GM19397 (cell line): ENCODE results near the gene SPTSSA.
"Not testable (repeated sequence)": the region's sequence is repeated elsewhere in the genome, so short reads cannot be mapped to it uniquely, and the experiment has no call there.

Experiments
- ATAC-seq: cut with Tn5 transposase; IDR thresholded peaks from one replicate; pipeline ENCODE4 v1.9.1; 2021; ENCODE audit warnings: mild to moderate bottlenecking, moderate library complexity; ENCODE audit not compliant: unreplicated experiment

Gene SPTSSA

GRCh38 chr14:34428102-34428466 is 34.0 kb downstream of the SPTSSA start:
- ATAC-seq: not testable (repeated sequence)

- no peak for ATAC-seq
Observed at GRCh38 chr14:34426313-34427295, 35.4 kb downstream of the SPTSSA start.

GRCh38 chr14:34425095-34425851 is 36.8 kb downstream of the SPTSSA start:
- no peak for ATAC-seq

- no peak for ATAC-seq
Observed at GRCh38 chr14:34424488-34424887, 37.6 kb downstream of the SPTSSA start.

- ATAC-seq: no peak
Observed at GRCh38 chr14:34423445-34423844, 38.6 kb downstream of the SPTSSA start.

- ATAC-seq: no peak
Observed at GRCh38 chr14:34420547-34421150, 41.4 kb downstream of the SPTSSA start.

- ATAC-seq: no peak
Observed at GRCh38 chr14:34409721-34410120, 52.3 kb downstream of the SPTSSA start.

- no peak for ATAC-seq
Observed at GRCh38 chr14:34407951-34408350, 54.1 kb downstream of the SPTSSA start.

GRCh38 chr14:34404416-34404815 is 57.6 kb downstream of the SPTSSA start:
- ATAC-seq: no peak

GRCh38 chr14:34403646-34404045 is 58.4 kb downstream of the SPTSSA start:
- ATAC-seq: no peak

- no peak for ATAC-seq
Observed at GRCh38 chr14:34398024-34398423, 64.0 kb downstream of the SPTSSA start.

GRCh38 chr14:34387974-34388516 is 74.0 kb downstream of the SPTSSA start:
- ATAC-seq: no peak

GRCh38 chr14:34386865-34387485 is 75.1 kb downstream of the SPTSSA start:
- ATAC-seq: no peak

GRCh38 chr14:34385881-34386280 is 76.2 kb downstream of the SPTSSA start:
- not testable (repeated sequence) for ATAC-seq

- ATAC-seq: no peak
Observed at GRCh38 chr14:34383839-34384238, 78.2 kb downstream of the SPTSSA start.
